HG02588 (cell line): ENCODE results near the gene ZCCHC10.

Source experiments
- ATAC-seq: cut with Tn5 transposase; IDR thresholded peaks from one replicate; pipeline ENCODE4 v1.9.1; 2021; ENCODE audit warnings: mild to moderate bottlenecking, moderate library complexity; ENCODE audit not compliant: unreplicated experiment

ZCCHC10 gene

GRCh38 chr5:133025804-133026663 lies at the start of gene ZCCHC10:
Gene ZCCHC10, minus strand, starts transcription at chr5:133026549. Its CDS starts 12 bp downstream, at chr5:133026537.
- peak; percentile 95 for ATAC-seq

DNA sequence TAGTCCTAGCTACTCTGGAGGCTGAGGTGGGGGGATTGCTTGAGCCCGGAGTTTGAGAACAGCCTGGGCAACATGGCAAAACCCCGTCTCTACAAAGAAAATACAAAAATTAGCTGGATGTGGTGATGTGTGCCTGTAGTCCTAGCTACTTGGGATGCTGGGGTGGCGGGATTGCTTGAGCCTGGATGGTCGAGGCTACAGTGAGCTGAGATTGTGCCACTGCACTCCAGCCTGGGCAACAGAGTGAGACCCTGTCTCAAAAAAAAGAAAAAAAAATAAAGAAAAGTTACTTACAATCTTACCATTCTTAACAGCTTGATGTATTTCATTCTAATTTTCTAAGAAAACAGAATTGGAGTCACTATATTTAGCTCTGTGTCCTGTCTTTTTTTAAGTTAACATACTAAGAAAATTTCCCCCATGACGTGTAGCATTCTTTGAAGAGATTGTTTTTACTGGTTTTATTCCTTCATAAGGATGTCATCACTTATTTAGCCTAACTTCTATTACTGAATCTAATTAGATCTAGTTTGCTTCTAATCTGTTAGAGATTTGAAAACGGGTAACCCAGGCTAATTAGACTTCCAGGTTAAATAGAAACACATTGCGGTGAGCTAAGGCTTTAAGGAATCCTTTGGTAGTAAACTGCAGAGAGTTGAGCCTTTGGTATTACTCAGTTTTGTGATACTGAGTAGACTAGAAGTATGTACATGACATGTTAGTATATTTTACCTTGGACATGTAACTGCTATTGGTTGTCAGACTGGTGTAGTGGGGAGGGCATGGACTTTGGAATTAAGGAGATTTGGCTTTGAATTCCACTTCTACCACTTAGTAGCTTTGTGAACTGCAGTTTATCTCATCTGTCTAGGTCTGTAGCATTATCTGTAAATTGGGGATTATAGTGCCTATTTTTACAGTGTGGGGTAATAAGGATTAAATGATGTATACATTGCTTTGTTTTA lies 49.5 kb upstream of the ZCCHC10 start:
- ATAC-seq, result no peak

DNA sequence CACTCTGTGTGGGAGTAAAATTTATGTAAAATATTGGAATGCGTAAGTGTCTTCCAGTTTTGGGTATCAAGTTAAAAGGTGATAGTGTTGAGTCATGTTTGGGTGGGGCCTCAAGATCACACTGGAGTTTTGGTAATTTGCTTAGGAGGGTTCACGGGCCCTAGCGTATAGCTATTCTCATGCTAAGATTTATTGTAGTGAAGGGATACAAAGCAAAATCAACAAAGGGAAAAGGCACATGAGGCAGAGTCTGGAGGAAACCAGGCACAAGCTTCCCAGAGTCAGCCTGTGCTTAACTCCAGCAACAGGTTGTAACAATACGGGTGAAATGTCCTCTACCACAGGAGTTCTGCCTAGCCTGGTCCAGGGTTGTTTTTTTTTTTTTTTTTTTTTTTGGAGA lies 45.7 kb upstream of the ZCCHC10 start:
- no peak for ATAC-seq

- no peak for ATAC-seq
Measured at GRCh38 chr5:133066045-133066444, 39.7 kb upstream of the ZCCHC10 start.

- no peak for ATAC-seq
Measured at GRCh38 chr5:133065471-133065870, 39.1 kb upstream of the ZCCHC10 start.

- ATAC-seq, result no peak
Measured at GRCh38 chr5:133063965-133064364, 37.6 kb upstream of the ZCCHC10 start.

GRCh38 chr5:133062276-133062675 lies 35.9 kb upstream of the ZCCHC10 start:
- ATAC-seq, result no peak

DNA sequence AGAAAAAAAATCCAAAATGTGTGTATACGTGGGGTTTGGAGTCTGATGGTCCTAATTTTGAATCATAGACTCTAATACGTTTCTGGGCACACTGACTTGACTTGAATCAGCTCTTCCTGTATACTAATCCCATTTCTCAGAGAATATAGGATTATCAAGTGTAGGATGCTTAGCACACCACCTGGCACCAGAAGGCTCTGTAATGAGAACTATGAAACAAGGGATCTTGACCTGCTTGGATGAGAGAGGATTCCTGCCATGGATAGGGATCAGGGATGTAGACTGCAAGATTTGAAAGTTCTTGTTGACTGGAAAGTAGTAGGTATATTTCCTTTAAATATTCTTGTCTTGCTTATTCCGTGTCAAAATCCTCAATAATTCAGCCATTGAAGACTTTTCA lies 33.3 kb upstream of the ZCCHC10 start:
- no peak for ATAC-seq

- no peak for ATAC-seq
Measured at GRCh38 chr5:133056891-133057290, 30.5 kb upstream of the ZCCHC10 start.

GRCh38 chr5:133054697-133055471 lies 28.5 kb upstream of the ZCCHC10 start:
- ATAC-seq, result no peak

DNA sequence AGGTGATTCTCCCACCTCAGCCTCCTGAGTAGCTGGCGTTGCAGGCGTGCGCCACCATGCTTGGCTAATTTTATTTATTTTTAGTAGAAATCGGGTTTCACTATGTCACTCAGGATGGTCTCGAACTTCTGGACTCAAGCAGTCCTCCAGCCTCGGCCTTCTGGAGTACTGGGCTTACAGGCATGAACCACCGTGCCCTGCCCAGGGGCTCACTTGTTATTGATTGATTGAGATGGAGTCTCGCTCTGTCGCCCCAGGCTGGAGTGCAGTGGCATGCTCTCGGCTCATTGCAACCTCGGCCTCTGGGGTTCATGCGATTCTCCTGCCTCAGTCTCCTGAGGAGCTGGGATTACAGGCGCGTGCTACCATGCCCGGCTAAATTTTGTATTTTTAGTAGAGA lies 27.1 kb upstream of the ZCCHC10 start:
- ATAC-seq, result no peak

GRCh38 chr5:133052317-133053175 lies 26.2 kb upstream of the ZCCHC10 start:
- ATAC-seq, result peak; percentile 39

- peak; percentile 78 for ATAC-seq
Measured at GRCh38 chr5:133051542-133052316, 25.4 kb upstream of the ZCCHC10 start, which contains the start of gene HSPA4. Gene HSPA4, plus strand, starts transcription at chr5:133052013. Its CDS starts 238 bp downstream, at chr5:133052251.

- ATAC-seq, result no peak
Measured at GRCh38 chr5:133051061-133051541, 24.8 kb upstream of the ZCCHC10 start.

DNA sequence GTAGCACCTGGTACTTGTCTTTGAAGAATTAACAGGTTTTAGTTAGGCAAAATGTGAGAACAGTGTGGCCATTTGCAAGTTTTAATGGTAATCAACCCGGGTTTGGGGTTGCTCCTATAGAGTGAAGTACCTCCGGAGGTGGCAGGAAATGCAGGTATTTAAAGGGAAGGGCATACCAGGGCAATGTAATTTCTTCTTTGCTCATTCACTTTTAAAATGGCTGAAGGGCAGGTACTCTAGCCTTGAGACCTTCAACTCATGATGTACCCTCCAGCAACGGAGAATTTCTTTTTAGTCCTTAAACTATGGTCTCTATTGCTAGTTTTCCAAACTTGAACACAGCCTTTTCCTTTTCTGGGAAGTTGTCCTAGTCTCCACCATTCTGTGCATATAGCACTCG lies 24.2 kb upstream of the ZCCHC10 start:
- no peak for ATAC-seq

GRCh38 chr5:133049726-133050048 lies 23.3 kb upstream of the ZCCHC10 start:
- no peak for ATAC-seq

DNA sequence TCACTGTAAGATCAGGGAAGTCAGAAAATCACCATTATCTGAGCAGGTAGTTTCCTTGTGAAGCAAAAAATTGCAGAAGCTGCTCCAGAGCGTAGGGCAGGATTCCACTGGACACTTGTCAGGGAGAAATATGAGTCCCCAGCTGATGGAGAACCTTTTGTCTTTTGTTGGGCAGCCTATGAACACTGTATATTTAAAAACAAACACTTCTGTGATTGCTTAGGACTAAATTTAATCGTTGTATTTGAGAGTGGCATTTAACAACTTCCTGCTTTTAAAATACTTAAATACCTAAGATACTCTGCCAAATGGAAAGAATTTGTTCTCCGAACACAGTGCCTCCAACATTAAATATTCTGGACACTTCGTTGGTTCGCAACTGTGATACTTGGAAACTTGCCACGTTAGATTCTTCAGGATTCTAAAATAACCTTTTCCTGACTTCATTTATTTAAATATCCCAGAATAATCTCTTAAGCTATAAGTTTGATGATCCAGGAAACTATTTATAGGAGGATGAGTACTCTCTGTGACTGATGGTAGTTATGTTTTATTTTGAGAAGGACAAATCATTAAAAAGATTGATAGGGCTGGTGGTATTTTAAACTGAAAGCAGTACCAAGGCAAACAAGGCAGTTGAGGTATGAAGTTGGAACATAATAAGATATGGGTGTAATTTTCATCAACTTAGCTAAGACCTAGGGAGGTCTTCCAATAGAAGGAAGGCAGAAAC lies 22.8 kb upstream of the ZCCHC10 start:
- ATAC-seq, result no peak

- ATAC-seq, result no peak
Measured at GRCh38 chr5:133047404-133047803, 21.1 kb upstream of the ZCCHC10 start.
